GM21423 (cell line): ENCODE measurements around the gene DHX8.

Experiments used
- ATAC-seq: cut with Tn5 transposase; IDR thresholded peaks from one replicate; pipeline ENCODE4 v1.9.1; 2021; ENCODE audit warnings: mild to moderate bottlenecking, moderate library complexity; ENCODE audit not compliant: unreplicated experiment

DHX8 gene

GRCh38 chr17:43568506-43569082 is 84.8 kb downstream of the DHX8 start:
- no peak for ATAC-seq

GRCh38 chr17:43570518-43570928 is 86.7 kb downstream of the DHX8 start:
- ATAC-seq = no peak

GRCh38 chr17:43572368-43572980 is 88.7 kb downstream of the DHX8 start:
- no peak for ATAC-seq

GRCh38 chr17:43573579-43574321 is 90.0 kb downstream of the DHX8 start:
- no peak for ATAC-seq

GRCh38 chr17:43574348-43574747 is 90.6 kb downstream of the DHX8 start:
- no peak for ATAC-seq

GRCh38 chr17:43574896-43575525 is 91.2 kb downstream of the DHX8 start:
- no peak for ATAC-seq
